HG03025 (cell line): Measurements from ENCODE around the gene PFKP.
"Not testable (repeated sequence)": the region's sequence is repeated elsewhere in the genome, so short reads cannot be mapped to it uniquely, and the experiment has no call there.

ENCODE experiments used
- ATAC-seq: cut with Tn5 transposase; IDR thresholded peaks from one replicate; pipeline ENCODE4 v1.9.1; 2021; ENCODE audit warnings: mild to moderate bottlenecking, moderate library complexity; ENCODE audit not compliant: unreplicated experiment, low FRiP score

PFKP gene

DNA sequence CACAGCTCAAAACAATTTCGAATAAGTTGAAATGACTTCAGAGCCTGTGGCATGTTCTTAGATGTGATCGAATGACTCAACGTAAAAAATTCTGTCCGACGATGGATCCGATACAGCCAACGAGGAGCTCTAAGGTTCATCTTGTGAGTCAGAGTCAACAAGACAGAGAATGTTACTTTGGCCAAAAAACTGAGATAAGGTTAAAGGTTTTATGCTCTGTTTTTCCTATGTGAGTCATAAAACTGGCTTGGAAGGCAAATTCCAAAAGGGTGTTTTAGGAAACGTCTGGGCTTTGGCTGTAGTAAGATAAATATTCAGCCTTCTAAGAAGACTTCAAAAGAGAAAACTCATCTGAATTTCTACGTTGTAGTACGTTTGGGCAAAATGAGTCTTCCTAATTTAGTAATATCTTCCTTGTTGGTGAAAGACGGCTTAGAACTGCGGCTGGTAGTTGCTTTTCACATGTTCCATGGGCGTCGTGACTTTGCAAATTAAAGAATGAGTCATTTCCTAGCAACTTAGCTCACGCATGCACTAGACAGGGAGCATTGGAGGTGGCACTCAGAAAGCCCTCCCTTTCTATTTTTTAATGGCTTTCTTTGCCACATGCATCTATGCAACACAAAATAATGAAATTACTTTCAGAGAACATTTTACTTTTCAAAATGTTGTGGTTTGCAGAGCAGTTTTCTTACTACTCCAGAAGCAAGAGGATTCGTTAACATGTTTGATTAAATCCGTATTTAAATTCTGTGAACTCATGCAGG, 28.2 kb downstream of the PFKP start:
- ATAC-seq: no peak

DNA sequence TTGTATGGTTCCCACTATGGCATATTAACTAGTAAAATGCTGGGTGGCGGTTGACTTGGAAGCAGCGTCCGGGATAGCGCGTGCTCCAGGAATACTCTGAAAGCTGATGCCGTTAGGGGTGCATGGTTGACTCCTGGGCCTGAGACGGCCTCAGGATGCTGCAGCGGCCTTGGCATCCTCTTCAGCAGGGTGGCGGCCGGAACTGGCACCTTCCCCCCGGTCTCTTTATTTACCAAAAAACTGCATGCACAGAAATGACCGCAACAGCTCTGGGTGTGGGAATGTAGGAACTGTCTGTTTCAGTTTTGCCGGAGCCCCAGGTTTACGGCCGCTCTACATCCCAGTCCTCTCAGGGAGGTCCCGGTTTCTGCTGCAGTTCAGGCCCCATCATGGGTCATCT, 28.8 kb downstream of the PFKP start:
- ATAC-seq: no peak

DNA sequence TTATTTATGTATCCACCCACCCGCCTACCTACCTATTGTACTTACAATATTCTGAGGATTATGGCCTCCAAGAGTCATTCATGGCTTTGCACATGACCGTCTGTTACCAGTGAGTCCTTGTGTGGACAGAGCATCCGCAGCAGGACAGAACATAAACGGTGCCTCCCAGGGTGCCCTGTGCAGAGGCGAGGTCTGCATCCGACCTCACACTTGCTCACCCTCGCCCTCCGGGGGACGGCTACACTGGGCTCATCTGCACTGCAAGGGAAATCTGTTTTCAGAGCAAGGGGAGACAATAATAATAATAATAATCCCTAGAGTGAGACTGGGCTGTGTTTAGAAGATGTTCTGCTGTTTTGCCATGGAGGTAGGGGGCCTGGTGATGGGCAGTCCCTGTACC, 29.8 kb downstream of the PFKP start:
- no peak for ATAC-seq

DNA sequence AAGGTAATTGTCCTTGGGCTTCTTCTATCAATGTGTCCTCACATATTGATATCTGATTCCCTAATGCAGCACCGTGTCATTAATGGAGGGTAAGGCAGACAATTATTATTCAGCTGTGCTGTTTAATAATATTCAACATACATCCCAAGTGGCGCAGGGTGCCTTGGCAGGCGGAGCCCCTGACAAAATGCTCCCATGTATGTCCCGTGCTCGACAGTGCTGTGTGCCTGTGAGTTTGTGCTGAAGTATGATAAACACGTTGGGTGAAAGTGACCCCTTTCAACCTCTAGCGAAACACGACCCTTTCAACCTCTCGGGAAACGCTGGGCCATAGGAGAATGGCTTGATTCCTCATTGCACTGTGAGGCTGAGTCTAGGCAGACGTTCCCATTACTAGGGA, 31.3 kb downstream of the PFKP start:
- no peak for ATAC-seq

GRCh38 chr10:3099291-3100092, 32.1 kb downstream of the PFKP start:
- ATAC-seq: no peak

- no peak for ATAC-seq
Measured at GRCh38 chr10:3100093-3100792, 32.9 kb downstream of the PFKP start.

DNA sequence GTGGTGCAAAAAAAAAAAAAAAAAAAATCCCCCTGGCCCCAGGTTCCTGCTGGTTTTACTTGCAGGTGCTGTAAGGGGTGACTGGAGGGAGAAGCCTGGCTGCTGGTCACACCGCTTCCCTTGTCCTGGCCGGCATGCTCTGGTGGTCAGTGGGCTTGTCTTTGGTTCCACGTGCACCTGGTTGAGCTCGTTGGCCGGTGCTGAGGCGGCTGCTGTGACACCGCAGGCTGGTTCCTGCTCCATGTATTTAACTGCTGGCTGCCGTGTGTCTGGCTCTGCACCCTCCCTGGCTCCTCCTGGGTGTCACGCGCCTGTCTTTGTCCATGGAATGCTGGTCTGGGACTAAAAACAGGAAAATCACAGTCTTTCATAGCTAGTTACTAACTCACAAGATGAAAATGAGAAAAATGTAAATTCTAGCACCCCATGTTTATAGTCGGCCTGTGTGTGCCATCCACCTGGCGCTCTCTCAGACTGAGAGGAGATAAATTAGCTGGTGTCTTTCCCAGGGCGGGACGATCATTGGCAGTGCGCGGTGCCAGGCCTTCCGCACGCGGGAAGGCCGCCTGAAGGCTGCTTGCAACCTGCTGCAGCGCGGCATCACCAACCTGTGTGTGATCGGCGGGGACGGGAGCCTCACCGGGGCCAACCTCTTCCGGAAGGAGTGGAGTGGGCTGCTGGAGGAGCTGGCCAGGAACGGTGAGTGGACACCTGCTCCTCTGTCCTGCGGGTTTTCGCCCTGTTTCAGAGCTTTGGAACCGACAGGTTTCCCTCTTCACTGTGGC, 33.7 kb downstream of the PFKP start:
- ATAC-seq: no peak

- no peak for ATAC-seq
Measured at GRCh38 chr10:3102720-3103427, 35.5 kb downstream of the PFKP start.

DNA sequence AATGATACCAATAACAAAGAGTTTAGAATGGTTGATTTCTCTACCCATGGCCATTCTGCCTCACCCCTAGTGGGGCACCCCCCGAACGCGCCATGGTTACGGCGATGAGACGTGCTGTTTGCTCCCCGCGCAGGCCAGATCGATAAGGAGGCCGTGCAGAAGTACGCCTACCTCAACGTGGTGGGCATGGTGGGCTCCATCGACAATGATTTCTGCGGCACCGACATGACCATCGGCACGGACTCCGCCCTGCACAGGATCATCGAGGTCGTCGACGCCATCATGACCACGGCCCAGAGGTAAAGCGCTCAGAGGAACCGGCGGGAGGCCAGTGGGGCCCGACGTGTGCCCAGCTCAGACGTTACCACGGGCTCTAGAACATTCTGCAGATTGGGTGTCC, 36.3 kb downstream of the PFKP start:
- ATAC-seq: no peak

DNA sequence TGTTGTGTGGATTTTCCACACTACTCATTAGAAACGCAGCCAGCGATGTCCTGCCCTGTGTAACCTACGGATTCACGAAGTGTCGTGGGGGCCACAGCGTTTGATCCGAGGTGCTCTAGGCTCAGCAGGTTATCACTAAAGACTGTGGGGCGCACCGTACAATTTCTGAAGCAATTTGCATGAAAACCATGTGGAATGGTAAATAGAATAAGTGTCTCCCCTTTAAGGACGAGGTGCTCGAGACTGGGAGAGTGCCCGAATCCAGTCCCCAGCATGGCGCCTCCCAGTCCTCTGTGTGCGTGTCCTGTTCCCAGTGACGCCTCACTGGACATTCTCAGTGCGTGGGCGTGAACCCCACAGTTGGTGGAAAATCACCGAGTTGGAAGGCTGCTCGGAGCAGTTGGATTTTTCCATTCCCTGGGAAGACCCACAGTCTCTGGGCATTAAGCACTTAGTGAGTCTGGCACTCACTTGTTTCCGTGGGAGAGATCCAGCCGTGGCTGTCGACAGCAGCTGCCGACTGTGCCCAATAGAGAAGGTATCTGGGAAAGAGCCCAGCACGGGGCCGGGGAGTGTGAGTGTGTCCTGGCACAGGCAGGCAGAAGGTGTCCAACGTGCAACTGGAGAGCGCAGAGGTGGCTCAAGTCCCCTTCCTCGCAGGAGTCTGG, 37.0 kb downstream of the PFKP start:
- no peak for ATAC-seq

- ATAC-seq: no peak
Measured at GRCh38 chr10:3105166-3105565, 37.8 kb downstream of the PFKP start.

GRCh38 chr10:3105905-3106304, 38.6 kb downstream of the PFKP start:
- no peak for ATAC-seq

- not testable (repeated sequence) for ATAC-seq
Measured at GRCh38 chr10:3106328-3106727, 39.0 kb downstream of the PFKP start.

GRCh38 chr10:3106928-3107425, 39.6 kb downstream of the PFKP start:
- no peak for ATAC-seq

DNA sequence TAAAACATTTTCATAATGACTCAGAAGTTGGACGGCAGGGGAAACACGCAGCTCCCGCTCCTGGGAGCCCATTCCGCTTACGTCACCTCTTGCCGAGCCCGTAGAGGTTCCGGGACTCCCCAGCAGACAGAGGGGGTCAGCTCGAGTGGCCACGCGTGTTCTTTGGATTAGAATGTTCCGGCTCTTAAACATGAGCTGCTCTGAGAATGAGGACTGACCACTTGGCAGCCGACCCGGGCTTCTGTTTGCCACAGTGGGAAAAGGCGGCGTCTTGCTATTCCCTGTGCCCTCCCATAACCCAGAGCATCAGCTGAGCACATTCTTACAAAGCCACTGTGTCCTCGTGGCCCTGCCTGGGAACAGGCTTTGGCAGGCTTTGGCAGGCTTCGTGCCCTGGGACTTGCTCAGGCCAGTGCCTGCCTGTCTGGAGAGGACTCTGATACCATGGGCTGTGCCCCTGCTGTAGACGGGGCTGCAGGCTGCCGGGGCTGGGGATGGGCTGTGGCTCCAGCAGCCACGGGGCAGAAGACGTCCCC, 40.1 kb downstream of the PFKP start:
- no peak for ATAC-seq

DNA sequence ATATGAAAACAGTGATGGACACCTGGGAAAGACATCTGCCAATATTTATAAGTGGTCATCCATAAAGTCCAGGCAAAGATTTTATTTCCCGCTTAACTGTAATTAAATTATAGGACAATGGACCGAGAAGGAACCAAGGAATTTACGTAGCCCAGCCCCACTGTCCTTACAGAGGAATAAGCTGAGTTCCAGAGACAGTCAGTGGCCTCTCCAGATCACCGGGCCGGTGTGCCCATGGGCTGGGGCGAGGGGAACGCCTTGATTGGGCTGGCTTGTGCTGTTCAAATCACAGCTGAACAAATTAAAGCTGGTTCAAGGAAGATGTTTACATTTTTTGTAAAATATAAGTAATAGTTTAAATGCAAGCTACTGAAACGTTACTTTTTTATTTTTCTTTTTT, 40.7 kb downstream of the PFKP start:
- no peak for ATAC-seq

GRCh38 chr10:3108575-3109105, 41.3 kb downstream of the PFKP start:
- no peak for ATAC-seq

DNA sequence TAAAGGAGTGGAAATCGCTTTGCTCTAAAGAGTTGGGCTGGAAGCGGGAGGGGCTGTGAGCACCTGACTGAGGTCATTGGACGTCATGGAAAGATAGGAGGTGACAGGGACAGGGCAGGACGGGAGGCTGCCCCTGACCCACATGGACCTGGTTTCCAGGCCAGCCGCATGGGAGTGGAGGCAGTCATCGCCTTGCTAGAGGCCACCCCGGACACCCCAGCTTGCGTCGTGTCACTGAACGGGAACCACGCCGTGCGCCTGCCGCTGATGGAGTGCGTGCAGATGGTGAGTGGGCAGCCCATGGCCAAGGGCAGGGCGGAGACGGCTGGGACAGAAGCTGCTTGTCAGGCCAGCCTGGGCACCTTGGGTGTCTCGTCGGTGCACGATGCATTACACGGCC, 41.8 kb downstream of the PFKP start:
- no peak for ATAC-seq

- no peak for ATAC-seq
Measured at GRCh38 chr10:3109633-3110032, 42.3 kb downstream of the PFKP start.
